ENCODE results near the gene GPR137. TPM values are rescaled to one million over a fixed set of nuclear protein-coding genes. Genes with fewer than 3 reads are reported as not detected.

GPR137 gene
- polyA plus RNA-seq, 3 donors, result 13.0 to 28.5 (median 25.2) TPM

DNA sequence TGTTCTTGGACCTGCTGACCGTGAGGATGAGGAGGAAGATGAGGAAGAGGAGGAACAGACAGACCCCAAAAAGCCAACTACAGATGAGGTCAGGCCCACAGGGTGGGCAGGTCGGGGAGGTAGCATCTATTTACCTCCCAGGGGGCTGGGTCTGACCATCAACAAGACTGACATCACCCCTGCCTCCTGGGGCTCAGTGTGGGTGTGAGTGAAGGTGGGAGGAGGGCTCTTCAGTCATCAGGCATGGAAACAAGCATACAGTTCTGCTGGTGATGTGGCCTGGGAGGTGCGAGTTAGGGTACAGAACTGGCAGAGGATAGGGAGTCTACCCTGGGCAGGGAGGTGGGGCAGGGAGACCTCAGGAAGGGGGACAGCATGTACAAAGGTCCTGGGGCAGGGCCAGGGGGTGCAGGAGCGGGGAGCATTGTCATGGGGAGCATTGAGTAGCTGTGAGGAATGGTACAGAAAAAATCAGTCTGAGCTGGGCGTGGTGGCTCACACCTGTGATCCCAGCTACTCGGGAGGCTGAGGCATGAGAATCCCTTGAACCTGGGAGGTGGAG, 25.4 kb upstream of the GPR137 start:
- WGBS, 3 donors, result 89 to 95% (median 92%) methylated on average over 6 of the region's 6 CpGs
- no peak overlapping the region for H3K27ac ChIP-seq (ENCODE audit: low read depth, low read length)

DNA sequence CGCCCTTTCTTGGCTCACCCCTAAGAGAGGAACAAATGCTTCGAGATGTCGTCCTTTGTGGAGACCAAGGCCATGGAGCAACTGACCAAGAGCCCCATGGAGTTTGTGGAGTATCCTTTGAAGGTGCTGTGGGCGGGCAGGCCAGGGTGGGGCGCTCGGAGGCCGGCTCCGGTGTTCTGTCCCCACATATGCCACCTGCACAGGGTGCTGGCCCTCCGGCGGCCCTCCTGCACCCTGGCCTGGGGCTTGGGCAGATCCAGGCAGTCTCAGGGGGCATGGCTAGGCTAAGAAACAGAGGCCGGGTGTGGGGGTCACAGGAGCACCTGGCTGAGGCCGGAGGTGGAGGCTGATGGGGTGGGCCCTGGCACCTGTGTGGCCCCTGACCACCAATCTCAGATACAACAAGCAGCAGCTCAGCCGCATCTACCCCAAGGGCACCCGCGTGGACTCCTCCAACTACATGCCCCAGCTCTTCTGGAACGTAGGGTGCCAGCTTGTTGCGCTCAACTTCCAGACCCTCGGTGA, 24.0 kb upstream of the GPR137 start:
- 90 to 93% (median 92%) methylated on average over 18 of the region's 18 CpGs for WGBS, 3 donors
- no peak overlapping the region for H3K27ac ChIP-seq (ENCODE audit: low read depth, low read length)

DNA sequence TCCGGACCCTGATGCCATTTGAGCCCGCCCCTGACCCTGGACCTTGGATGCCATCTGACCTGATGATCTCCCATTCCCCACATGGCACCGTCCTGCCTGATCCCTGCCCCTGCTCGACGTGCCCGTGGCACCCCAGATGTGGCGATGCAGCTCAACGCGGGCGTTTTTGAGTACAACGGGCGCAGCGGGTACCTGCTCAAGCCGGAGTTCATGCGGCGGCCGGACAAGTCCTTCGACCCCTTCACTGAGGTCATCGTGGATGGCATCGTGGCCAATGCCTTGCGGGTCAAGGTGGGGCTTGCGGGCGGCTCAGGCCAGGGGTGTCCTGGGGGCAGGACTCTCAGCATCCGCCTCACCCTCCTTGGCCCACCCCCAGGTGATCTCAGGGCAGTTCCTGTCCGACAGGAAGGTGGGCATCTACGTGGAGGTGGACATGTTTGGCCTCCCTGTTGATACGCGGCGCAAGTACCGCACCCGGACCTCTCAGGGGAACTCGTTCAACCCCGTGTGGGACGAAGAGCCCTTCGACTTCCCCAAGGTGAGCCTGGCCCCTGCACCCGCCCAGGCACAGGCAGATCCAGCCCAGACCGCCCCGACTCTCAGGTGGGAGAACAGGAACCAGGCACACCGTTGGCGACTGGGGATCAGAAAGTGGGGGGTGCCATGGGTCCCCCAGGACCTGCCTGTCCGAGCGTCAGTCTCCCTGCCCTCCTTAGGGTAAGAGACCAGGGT, 23.2 kb upstream of the GPR137 start:
- WGBS, 3 donors, result 92 to 94% (median 94%) methylated on average over 40 to 42 of the region's 42 CpGs
- no peak overlapping the region for H3K27ac ChIP-seq (ENCODE audit: low read depth, low read length)

DNA sequence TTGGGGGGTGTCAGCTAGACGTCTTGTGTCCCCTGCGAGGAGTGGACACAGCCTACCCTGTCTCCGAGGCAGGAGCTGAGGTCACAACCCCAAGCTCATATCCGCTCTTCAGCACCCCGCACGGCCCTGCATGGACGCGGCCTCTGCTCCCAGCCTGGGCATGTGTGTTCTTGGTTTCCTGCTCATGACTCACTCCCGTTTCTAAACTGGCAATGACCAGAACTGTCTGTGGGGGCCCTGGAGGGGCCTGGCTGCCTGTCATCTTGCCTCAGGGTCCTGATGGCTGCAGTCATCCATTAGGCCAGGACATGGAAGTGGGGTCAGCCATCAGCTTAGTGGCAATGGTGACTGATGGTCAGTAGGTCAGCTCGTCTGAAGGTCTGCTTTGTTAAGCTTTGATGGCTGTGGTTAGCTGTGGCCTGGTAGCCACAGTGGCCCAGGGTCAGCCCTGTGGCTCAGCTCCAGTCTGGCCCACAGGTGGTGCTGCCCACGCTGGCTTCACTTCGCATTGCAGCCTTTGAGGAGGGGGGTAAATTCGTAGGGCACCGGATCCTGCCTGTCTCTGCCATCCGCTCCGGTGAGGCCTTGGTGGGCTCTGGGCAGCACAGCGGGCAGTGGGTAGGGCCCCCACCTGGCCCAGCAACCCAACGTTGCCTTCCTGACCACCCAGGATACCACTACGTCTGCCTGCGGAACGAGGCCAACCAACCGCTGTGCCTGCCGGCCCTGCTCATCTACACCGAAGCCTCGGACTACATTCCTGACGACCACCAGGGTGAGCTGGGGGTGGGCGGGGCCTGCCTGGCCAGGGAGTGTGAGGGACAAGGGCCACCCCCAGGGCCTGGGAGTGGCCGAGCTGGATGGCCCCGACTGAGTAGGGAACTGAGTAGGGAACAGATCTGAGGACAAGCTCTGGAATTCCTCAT, 22.4 kb upstream of the GPR137 start:
- WGBS, 3 donors, result 84 to 90% (median 86%) methylated on average over 29 of the region's 29 CpGs
- H3K27ac ChIP-seq (ENCODE audit: low read depth, low read length), result no peak overlapping the region

DNA sequence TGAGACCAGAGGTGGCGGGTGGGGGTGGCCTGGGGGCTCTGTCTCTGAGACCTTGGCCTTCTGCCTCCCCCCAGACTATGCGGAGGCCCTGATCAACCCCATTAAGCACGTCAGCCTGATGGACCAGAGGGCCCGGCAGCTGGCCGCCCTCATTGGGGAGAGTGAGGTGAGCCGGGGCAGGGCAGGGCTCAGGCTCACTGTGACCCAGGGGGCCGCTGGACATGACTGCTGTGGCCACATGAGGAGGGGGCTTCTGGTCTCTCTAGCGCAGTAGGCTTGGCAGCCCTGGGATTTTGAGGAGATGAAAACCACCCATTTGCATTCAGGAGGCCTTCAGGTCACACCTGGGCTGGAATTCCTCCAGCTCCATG, 21.7 kb upstream of the GPR137 start:
- WGBS, 3 donors, result 92 to 98% (median 95%) methylated on average over 8 of the region's 8 CpGs
- H3K27ac ChIP-seq (ENCODE audit: low read depth, low read length), result no peak overlapping the region

DNA sequence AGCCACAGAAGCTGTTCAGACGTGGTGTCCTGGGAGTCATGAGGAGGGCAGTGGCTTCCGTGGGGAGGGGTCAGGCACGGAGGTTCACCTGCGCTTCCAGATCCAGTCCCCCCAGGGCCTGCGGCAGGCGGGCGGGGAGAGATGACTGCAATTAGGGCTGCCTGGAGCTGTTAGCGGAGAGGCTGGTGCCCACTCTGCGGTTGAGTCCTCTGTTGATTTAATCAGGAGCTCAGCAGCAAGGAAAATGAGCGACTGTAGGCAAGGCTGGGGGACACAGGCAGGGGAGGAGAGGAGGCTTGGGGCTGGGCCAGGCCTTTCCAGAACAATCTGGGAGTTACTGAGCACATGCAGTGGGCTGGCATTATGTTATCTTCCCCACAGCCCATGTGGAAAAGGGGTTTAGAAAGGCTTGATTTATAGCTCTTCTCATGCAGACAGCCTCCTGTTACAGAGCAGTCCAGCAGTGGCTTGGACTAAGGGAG, 21.2 kb upstream of the GPR137 start:
- WGBS, 3 donors, result 87 to 91% (median 87%) methylated on average over 10 of the region's 10 CpGs
- no peak overlapping the region for H3K27ac ChIP-seq (ENCODE audit: low read depth, low read length)

DNA sequence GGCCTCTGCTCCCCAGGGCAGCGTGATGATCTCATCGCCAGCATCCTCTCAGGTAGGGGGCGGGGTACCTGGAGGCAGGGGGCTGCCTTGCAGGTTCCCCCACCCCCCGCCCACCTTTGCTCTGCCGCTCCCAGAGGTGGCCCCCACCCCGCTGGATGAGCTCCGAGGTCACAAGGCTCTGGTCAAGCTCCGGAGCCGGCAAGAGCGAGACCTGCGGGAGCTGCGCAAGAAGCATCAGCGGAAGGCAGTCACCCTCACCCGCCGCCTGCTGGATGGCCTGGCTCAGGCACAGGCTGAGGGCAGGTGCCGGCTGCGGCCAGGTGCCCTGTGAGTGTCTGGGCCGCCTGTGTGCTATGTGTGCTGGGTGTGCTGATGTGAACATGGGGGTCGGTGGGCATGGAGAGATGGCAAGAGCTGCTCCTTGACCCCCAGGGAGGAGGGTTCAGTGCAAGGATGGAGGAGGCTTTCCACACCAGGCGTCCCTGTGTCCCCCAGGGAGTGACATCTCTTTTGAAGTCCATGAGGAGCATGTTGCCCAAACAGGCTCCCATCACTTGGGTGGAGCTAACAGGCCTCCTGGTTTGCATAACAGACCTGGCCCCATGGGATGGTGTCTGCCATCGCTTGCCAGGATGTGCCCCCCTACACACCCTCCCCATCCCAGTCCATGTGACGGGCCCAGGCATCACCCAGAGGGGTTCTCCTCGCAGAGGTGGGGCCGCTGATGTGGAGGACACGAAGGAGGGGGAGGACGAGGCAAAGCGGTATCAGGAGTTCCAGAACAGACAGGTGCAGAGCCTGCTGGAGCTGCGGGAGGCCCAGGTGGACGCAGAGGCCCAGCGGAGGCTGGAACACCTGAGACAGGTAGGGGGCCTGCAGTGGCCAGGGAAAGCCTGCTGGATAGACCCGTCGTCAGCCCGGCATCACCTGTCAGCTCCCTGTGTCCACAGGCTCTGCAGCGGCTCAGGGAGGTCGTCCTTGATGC, 20.2 kb upstream of the GPR137 start:
- H3K27ac ChIP-seq (ENCODE audit: low read depth, low read length), result no peak overlapping the region
- 91 to 94% (median 92%) methylated on average over 33 to 35 of the region's 35 CpGs for WGBS, 3 donors

DNA sequence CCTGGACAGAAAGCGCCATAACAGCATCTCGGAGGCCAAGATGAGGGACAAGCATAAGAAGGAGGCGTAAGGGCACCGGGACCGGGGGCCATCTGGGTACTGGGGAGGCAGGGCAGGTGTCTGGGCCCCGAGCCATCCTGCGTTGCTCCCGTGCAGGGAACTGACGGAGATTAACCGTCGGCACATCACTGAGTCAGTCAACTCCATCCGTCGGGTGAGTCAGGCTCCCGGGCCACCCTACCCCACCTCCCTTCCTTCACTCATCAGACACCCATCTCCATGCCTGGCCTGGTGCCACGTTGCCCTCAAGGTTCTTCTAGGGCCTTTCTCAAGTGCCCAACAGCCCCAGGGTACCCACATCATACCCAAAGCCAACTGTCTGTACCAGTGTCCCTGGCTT, 19.3 kb upstream of the GPR137 start:
- WGBS, 3 donors, result 87 to 94% (median 92%) methylated on average over 15 of the region's 15 CpGs
- H3K27ac ChIP-seq (ENCODE audit: low read depth, low read length), result no peak overlapping the region

DNA sequence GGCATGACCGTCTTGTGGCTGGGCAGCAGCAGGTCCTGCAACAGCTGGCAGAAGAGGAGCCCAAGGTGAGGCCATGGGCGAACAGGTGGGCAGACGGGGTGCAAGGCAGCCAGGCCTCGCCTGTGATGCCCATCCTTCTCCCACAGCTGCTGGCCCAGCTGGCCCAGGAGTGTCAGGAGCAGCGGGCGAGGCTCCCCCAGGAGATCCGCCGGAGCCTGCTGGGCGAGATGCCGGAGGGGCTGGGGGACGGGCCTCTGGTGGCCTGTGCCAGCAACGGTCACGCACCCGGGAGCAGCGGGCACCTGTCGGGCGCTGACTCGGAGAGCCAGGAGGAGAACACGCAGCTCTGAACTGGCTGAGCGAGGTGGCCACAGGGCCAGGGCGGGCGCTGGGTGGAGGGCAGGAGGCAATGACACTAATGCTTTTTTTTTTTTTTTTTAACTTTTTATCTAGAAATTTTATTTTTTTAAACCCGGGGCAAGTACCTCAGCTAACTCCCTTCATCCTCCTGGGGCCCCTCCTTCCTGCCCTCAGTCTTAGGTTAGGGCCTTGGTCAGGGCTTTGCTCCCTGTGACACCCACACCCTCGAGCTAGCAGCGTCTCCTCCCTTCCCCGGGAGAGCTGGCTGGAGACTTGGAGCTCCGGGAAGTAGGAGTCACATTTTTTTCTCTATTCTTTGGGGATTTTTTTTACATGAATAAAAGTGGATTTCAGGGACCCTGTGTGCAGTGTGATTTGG, 18.3 kb upstream of the GPR137 start:
- 73 to 90% (median 77%) methylated on average over 27 of the region's 27 CpGs for WGBS, 3 donors
- no peak overlapping the region for H3K27ac ChIP-seq (ENCODE audit: low read depth, low read length)

DNA sequence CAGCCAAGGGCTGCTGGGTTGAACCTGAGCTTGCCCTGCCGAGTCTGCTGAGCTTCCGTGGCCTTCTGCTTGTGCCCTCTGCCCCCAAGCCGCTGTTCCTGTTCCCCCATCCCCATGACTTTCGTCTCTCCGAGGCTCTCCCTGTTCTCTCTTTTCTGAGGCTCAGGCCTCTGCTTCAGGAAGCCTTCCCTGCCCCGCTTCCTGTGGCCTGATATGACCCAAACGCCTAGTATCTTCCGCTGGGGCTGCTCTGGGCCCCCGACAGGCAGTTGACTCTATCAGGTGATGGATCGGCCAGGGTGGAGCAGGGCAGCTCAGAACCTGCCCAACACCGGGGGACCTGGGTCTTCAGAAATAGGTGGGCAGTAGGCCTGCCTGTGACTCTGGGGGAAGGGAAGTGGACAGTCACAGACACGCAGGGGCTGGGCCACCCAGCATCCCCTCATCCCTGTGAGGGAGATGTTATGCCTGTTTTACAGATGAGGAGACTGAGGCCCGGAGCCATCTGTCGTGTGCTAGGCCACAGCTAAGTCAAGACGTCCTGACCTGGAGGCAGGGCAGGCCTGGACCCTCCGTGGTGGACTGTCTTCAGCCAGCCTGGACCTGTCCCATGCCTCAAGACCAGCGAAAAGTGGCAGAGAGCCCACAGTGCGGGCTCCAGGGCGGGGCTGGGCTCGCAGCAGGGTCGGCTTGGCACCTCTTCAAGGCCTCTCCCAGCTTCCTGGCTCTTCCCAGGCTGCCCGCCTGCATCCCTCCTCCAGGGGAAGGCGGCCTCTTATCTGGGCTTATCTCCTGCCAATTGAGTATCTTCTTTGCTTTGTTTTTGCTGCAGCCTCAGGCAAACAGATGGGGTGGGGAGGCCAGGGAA, 17.4 kb upstream of the GPR137 start:
- 20 to 44% (median 26%) methylated on average over 23 of the region's 23 CpGs for whole genome bisulfite sequencing, 3 donors
- no peak overlapping the region for H3K27ac ChIP-seq (ENCODE audit: low read depth, low read length)

DNA sequence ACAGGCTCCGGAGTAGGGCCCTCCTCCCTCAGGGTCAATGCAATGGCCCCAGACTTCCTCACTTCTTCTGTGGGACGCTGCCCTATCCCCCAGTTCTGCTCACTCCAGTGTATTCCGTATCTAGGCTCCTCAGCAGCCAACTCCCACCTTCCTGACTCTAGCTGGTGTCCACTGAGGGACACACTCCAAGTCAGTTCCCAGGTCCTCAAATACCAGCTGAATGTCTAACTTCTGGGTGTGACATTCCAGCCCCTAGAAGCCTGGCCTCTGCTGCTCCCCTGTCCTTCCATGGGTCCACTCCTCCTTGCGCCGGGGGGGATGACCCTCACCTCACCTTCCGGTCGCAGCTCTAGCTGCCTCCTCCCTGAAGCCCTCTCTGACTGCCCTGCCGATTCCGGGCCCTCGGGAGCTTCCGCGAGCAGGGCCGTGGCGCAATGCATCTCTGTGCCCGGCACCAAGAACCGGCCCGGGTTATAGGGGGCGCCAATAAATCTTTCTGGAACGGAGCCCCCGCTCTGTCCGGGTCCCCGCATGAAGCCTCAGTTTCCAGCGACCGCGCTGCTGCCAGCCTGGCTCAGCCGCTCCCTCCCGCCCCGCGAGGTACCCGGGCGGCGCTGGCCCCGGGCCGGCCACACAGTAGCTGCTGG, 16.6 kb upstream of the GPR137 start:
- WGBS, 3 donors, result 1% methylated on average over 33 to 34 of the region's 34 CpGs
- H3K27ac ChIP-seq (ENCODE audit: low read depth, low read length), result peak overlapping the region; percentile 48

DNA sequence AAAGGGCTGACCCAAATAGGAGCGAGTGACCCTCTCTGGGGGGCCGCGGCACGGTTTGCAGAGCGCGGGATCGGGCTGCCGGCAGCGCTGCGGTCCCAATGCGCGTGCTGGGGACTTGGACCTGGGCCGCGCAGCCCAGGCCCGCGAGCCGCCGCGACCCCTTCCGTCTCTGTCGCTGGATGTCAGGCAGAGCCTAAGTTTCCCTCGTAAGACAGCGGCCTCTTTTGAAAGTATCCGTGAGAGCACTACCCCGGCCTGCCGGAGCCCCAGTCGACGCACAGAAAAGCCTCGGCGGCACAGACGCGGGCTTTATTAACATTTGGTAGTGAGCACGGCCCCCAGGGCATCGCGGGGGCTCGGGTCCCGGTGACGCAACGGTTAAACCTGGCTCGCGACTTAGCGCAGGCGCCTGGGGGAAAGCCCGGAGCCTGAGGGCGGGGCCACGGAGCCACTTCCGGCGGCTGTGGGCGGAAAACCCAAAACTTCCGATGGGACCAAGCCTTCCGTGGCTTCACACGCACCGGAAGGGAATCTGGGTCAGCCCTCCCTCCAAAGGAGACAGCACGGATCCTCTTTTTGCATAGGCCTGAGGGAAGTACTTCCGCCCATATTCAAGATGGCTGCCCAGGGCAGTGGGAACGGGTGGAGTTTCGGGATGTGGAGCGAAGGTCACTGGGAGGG, 16.0 kb upstream of the GPR137 start:
- 0 to 1% (median 0%) methylated on average over 57 to 58 of the region's 58 CpGs for WGBS, 3 donors
- H3K27ac ChIP-seq (ENCODE audit: low read depth, low read length), result peak overlapping the region; percentile 76

DNA sequence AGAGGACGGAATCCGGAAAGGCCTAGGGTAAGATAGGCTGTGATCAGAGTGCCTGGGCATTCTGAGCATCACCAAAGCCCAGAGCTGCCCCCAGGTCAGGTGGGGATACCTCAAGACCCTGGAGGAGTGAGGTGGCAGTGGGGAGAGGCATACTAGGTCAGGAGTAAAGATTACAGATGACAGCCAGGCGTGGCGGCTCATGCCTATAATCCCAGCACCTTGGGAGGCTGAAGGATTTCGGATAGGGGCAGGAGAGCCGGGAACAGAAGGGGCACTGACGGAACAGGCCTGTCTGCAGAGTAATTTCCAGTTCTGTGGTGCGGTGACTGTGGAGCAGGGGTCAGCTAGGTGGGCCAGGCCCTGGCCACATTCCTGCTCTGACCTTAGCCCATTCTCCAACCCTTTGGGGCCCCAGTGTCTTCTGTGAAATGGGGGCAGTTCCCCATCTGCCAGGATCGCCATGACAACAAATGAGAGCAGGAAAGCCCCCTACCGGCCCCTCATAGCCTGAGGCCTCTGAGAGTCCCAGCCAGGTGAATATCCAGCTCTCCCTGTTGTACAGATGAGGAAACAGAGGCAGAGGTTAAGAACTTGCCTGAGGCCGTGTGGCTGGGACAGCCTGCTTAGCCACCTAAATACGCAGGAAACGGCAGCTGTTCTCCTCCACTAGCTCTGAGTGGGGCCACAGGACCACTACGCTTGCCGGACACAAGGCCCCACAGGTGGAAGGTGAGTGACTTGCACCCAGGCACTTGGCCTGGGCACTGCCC, 10.4 kb upstream of the GPR137 start:
- 89 to 94% (median 91%) methylated on average over 15 of the region's 15 CpGs for WGBS, 3 donors
- H3K27ac ChIP-seq (ENCODE audit: low read depth, low read length), result no peak overlapping the region

DNA sequence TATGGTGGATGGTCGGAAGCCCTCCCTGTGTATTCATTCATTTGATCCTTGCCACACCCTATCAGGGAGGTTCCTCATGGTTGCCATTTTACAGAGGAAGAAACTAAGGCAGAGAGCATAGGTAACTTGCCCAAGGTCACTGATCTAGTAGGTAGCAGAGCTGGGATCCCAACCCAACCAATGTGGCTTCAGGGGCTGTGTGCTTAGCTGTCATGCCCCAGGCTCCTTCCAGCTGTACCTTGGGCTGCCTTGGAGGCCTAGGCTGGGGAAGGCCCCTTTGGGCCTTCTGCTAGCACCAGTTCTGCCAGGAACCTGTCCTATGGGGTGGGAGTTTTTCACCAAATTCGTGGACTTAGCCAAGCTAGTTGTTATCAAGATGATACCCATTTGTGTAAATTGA, 9.8 kb upstream of the GPR137 start:
- H3K27ac ChIP-seq (ENCODE audit: low read depth, low read length), result no peak overlapping the region
- 79 to 86% (median 84%) methylated on average over 2 of the region's 2 CpGs for WGBS, 3 donors
